H1 (cell line): ENCODE measurements around the gene LAD1. TPM values are rescaled to one million over a fixed set of nuclear protein-coding genes. Genes with fewer than 3 reads are reported as not detected.

ENCODE experiments used
- CTCF ChIA-PET: fragments of 300-600 bp; sonication (Branson Sonifier 250); formaldehyde crosslinking; loops from one replicate; lab custom pipeline; 2021; ENCODE audit not compliant: partially characterized antibody; lab: Charles Lee
- POLR2A ChIA-PET: fragments of 300-600 bp; sonication (Branson Sonifier 250); formaldehyde crosslinking; loops from one replicate; lab custom pipeline; 2021; ENCODE audit warnings: inconsistent platforms; ENCODE audit not compliant: partially characterized antibody; lab: Charles Lee
- DNase-seq, 2 experiments: peaks; one replicate each; pipeline versions ENCODE4 v3.0.0 to v3.0.0-alpha.2; 2010 to 2022; ENCODE audit warnings: low spot score in 2 of 2, low read depth in 1 of 2, mixed read lengths in 1 of 2
- FAIRE-seq: peaks from 2 replicates; lab custom pipeline; 2011; peaks lifted over from hg19 to GRCh38; lab: Jason Lieb, UNC
- H2AFZ ChIP-seq: 2 replicates; pipeline ENCODE4 v1.8.1; 2012; ENCODE audit warnings: low read length, inconsistent platforms
- H2AK5ac ChIP-seq: 2 replicates; pipeline ENCODE4 v1.6.1; 2013; ENCODE audit warnings: low read depth, low read length
- H2BK120ac ChIP-seq: replicated peaks from 2 replicates; pipeline ENCODE3; 2013; ENCODE audit warnings: low read depth, low read length, inconsistent platforms
- H2BK12ac ChIP-seq: 2 replicates; pipeline ENCODE4 v1.6.1; 2013; ENCODE audit warnings: low read depth, low read length
- H2BK15ac ChIP-seq: 2 replicates; pipeline ENCODE4 v1.6.1; 2013; ENCODE audit warnings: low read length
- H2BK20ac ChIP-seq: 2 replicates; pipeline ENCODE4 v1.6.1; 2013; ENCODE audit warnings: low read length
- H2BK5ac ChIP-seq: 2 replicates; pipeline ENCODE4 v1.6.1; 2013; ENCODE audit warnings: low read depth, low read length
- H3K14ac ChIP-seq: 2 replicates; pipeline ENCODE4 v1.6.1; 2013; ENCODE audit warnings: inconsistent platforms; ENCODE audit not compliant: insufficient read length
- H3K18ac ChIP-seq: 2 replicates; pipeline ENCODE4 v1.6.1; 2013; ENCODE audit warnings: low read length; ENCODE audit errors: extremely low read depth
- H3K23ac ChIP-seq: 2 replicates; pipeline ENCODE4 v1.6.1; 2013; ENCODE audit warnings: inconsistent platforms; ENCODE audit not compliant: insufficient read length
- H3K23me2 ChIP-seq: 2 replicates; pipeline ENCODE4 v1.6.1; 2013; ENCODE audit warnings: low read depth, low read length
- H3K27ac ChIP-seq: 2 replicates; pipeline ENCODE4 v1.6.1; 2011; ENCODE audit warnings: low read depth, low read length, inconsistent platforms
- H3K27me3 ChIP-seq, 4 experiments: replicated peaks in 1 of 4; 1 replicate in 1 of 4; 2 replicates in 3 of 4; pipeline versions ENCODE4 v1.6.1 to v1.8.1; 2011 to 2013; ENCODE audit warnings: low read length in 3 of 4, mild to moderate bottlenecking in 3 of 4, inconsistent platforms in 2 of 4, mixed read lengths in 2 of 4, moderate library complexity in 1 of 4; ENCODE audit not compliant: control insufficient read depth in 3 of 4, insufficient read depth in 3 of 4; ENCODE audit errors: extremely low read depth in 1 of 4
- H3K36me3 ChIP-seq, 4 experiments: 2 replicates each; pipeline versions ENCODE4 v1.6.1 to v1.8.1; 2011 to 2013; ENCODE audit warnings: mild to moderate bottlenecking in 4 of 4, low read length in 3 of 4, moderate library complexity in 2 of 4, control low read depth in 1 of 4, inconsistent platforms in 1 of 4; ENCODE audit not compliant: insufficient read depth in 4 of 4, control insufficient read depth in 2 of 4
- H3K4ac ChIP-seq: replicated peaks from 2 replicates; pipeline ENCODE3; 2013; ENCODE audit warnings: low read length, low read depth, mixed read lengths, inconsistent platforms; ENCODE audit not compliant: insufficient read length
- H3K4me1 ChIP-seq, 4 experiments: replicated peaks in 1 of 4; 1 replicate in 1 of 4; 2 replicates in 3 of 4; pipeline versions ENCODE4 v1.6.1 to v1.8.1; 2011 to 2013; ENCODE audit warnings: low read length in 3 of 4, inconsistent platforms in 2 of 4, mixed read lengths in 1 of 4; ENCODE audit not compliant: insufficient read depth in 4 of 4, control insufficient read depth in 3 of 4
- H3K4me2 ChIP-seq, 2 experiments: 2 replicates each; pipeline versions ENCODE4 v1.6.1 to v1.8.1; 2011 to 2013; ENCODE audit warnings: low read depth in 2 of 2, low read length in 2 of 2, control low read depth in 1 of 2, inconsistent platforms in 1 of 2, mild to moderate bottlenecking in 1 of 2; ENCODE audit not compliant: insufficient read depth in 1 of 2
- H3K4me3 ChIP-seq, 4 experiments: fragments of 200-600, 300-600 bp in 1 of 4; sonication (generic), shearing (Covaris generic), sonication (Bioruptor Twin) in 1 of 4; 2 replicates each; pipeline versions ENCODE4 v1.5.1 to v1.8.1; 2011 to 2016; ENCODE audit warnings: low read length in 4 of 4, low read depth in 3 of 4, control low read depth in 2 of 4, inconsistent platforms in 2 of 4, mild to moderate bottlenecking in 2 of 4, mixed read lengths in 1 of 4, moderate library complexity in 1 of 4; ENCODE audit not compliant: insufficient read depth in 2 of 4; ENCODE audit errors: extremely low read depth in 1 of 4
- H3K56ac ChIP-seq: replicated peaks from 2 replicates; pipeline ENCODE3; 2013; ENCODE audit warnings: low read depth, mild to moderate bottlenecking, mixed read lengths, low read length, inconsistent platforms; ENCODE audit not compliant: insufficient read length
- H3K79me1 ChIP-seq: 2 replicates; pipeline ENCODE4 v1.6.1; 2013; ENCODE audit warnings: low read depth, low read length, control low read depth
- H3K79me2 ChIP-seq, 2 experiments: 2 replicates each; pipeline versions ENCODE4 v1.6.1 to v1.8.1; 2012 to 2013; ENCODE audit warnings: low read length in 2 of 2, mild to moderate bottlenecking in 2 of 2, inconsistent platforms in 1 of 2; ENCODE audit not compliant: insufficient read depth in 2 of 2, control insufficient read depth in 1 of 2
- H3K9ac ChIP-seq, 4 experiments: replicated peaks in 1 of 4; 1 replicate in 1 of 4; 2 replicates in 3 of 4; pipeline versions ENCODE4 v1.6.1 to v1.8.1; 2011 to 2013; ENCODE audit warnings: low read depth in 3 of 4, low read length in 3 of 4, control low read depth in 2 of 4, mild to moderate bottlenecking in 2 of 4, moderate library complexity in 2 of 4, inconsistent platforms in 1 of 4; ENCODE audit errors: extremely low read depth in 1 of 4
- H3K9me3 ChIP-seq, 2 experiments: 2 replicates each; pipeline versions ENCODE4 v1.6.1 to v1.8.1; 2012 to 2013; ENCODE audit warnings: mild to moderate bottlenecking in 2 of 2, moderate library complexity in 2 of 2, control low read depth in 1 of 2, inconsistent platforms in 1 of 2, low read depth in 1 of 2, low read length in 1 of 2, mixed read lengths in 1 of 2; ENCODE audit not compliant: insufficient read depth in 2 of 2
- H4K20me1 ChIP-seq, 2 experiments: replicated peaks in 1 of 2; 2 replicates each; pipeline versions ENCODE3 to v1.8.1; 2011 to 2013; ENCODE audit warnings: inconsistent platforms in 2 of 2, low read length in 2 of 2, mild to moderate bottlenecking in 1 of 2; ENCODE audit not compliant: insufficient read depth in 2 of 2, control insufficient read depth in 1 of 2
- H4K5ac ChIP-seq: 2 replicates; pipeline ENCODE4 v1.6.1; 2013; ENCODE audit warnings: low read length, low read depth, mixed read lengths, inconsistent platforms; ENCODE audit not compliant: insufficient read length
- H4K8ac ChIP-seq: 2 replicates; pipeline ENCODE4 v1.8.0; 2013; ENCODE audit warnings: mild to moderate bottlenecking, moderate library complexity, low read length, inconsistent platforms; ENCODE audit not compliant: insufficient read depth; ENCODE audit errors: extremely low read depth
- H4K91ac ChIP-seq: replicated peaks from 2 replicates; pipeline ENCODE3; 2013; ENCODE audit warnings: low read length, mixed read lengths, inconsistent platforms; ENCODE audit not compliant: insufficient read length
- CEBPB ChIP-seq: IDR thresholded peaks from 2 replicates; pipeline ENCODE4 v1.6.1; 2012; ENCODE audit warnings: low read depth, low read length
- CREB1 ChIP-seq: IDR thresholded peaks from 2 replicates; pipeline ENCODE4 v1.6.1; 2012; ENCODE audit warnings: inconsistent platforms
- KDM1A ChIP-seq: fragments of 200-600, 300-600 bp; sonication (generic); IDR thresholded peaks from 2 replicates; pipeline ENCODE4 v1.7.1; 2016; ENCODE audit warnings: mild to moderate bottlenecking, low read length, borderline replicate concordance
- MAX ChIP-seq: IDR thresholded peaks from 2 replicates; pipeline ENCODE4 v1.6.1; 2012; ENCODE audit warnings: inconsistent platforms
- SP2 ChIP-seq: IDR thresholded peaks from 2 replicates; pipeline ENCODE4 v1.6.1; 2012; ENCODE audit warnings: mild to moderate bottlenecking, low read length, inconsistent platforms
- TBP ChIP-seq: IDR thresholded peaks from 2 replicates; pipeline ENCODE4 v1.6.1; 2011; ENCODE audit warnings: low read depth, low read length, improper control_type of control experiment
- TCF12 ChIP-seq: IDR thresholded peaks from 2 replicates; pipeline ENCODE4 v1.6.1; 2011; ENCODE audit warnings: low read depth, mild to moderate bottlenecking, low read length
- WGBS, 2 experiments: shearing (Covaris generic) in 1 of 2; methylation state at CpG; one replicate each; pipeline versions ENCODE4 v1.1.6 to v1.1.7; 2013 to 2015; ENCODE audit warnings: low lambda C conversion rate in 2 of 2, mixed read lengths in 2 of 2, inconsistent platforms in 1 of 2, low coverage in 1 of 2, missing lambda C conversion rate in 1 of 2; ENCODE audit not compliant: insufficient replicate concordance in 2 of 2, insufficient coverage in 1 of 2, insufficient read length in 1 of 2; ENCODE audit errors: extremely low coverage in 1 of 2, missing lambda C conversion rate in 1 of 2; 5-methylcytosine and 5-hydroxymethylcytosine counted together
- polyA plus RNA-seq, 7 experiments: library from polyadenylated mRNA; depleted of rRNA in 3 of 7; stranded (reverse) in 5 of 7; unstranded in 2 of 7; fragments of >200 nt in 5 of 7; fragments of 200-250 nt in 2 of 7; gene quantifications; 1 replicate in 5 of 7; 2 replicates in 1 of 7; 4 replicates in 1 of 7; pipeline versions ENCODE4 v1.2.1 to v1.2.3, GENCODE V29; 2011 to 2013; ENCODE audit warnings: missing spikeins in 2 of 7, mixed read lengths in 2 of 7
- total RNA-seq: library from RNA; stranded (reverse); fragmentation: NEBNext Ultra II Directional; extraction: Animal tissue kit (Norgen Biotek cat#: 25700); gene quantifications from 2 replicates; pipeline ENCODE4 v1.2.1, GENCODE V29; 2021

LAD1 gene
- total and polyA plus RNA-seq, 2 of the 8 experiments (the other 6 are each of a cell fraction or from before 2014, with no cell fraction given): 9.3 to 32.8 TPM

- H3K36me3 ChIP-seq: no peaks in the 10 kb centered on the region
- TF ChIP-seq TBP: no peak
- TF ChIP-seq CEBPB: no peak
- TF ChIP-seq CREB1: no peak
- TF ChIP-seq TCF12: no peak
- no peak for TF ChIP-seq KDM1A
- TF ChIP-seq SP2: no peak
- no peak for TF ChIP-seq MAX
- H3K9me3 ChIP-seq: no peaks in the 10 kb centered on the region
- no peak overlapping the region for H3K14ac ChIP-seq
- H3K18ac ChIP-seq: no peak overlapping the region
- no peak overlapping the region; a peak in 2 of 4 replicates for H3K4me2 ChIP-seq
- no peak overlapping the region for H2AK5ac ChIP-seq
- no peak overlapping the region for H4K91ac ChIP-seq
- no peak overlapping the region for H2BK120ac ChIP-seq
- H4K5ac ChIP-seq: no peak overlapping the region
- H2AFZ ChIP-seq: no peak overlapping the region
- 59% methylated on average over 3 of the region's 3 CpGs; no CpG with 5 or more reads in 1 of the 2 experiments for WGBS, 2 experiments
- peaks cover 7% of the 10 kb centered on the region; the same call in 1 of the 2 replicates for H3K23me2 ChIP-seq
- peaks cover 0 to 3% of the 10 kb centered on the region in 2 experiments; a peak in 1 of 4 replicates for H3K79me2 ChIP-seq
- peaks cover 0 to 4% of the 10 kb centered on the region in 2 experiments for H4K20me1 ChIP-seq
- no peak overlapping the region for H3K23ac ChIP-seq
- H3K27ac ChIP-seq: no peak overlapping the region
- H3K9ac ChIP-seq: no peak overlapping the region
- no peak overlapping the region for H3K4ac ChIP-seq
- DNase-seq (no peak), FAIRE-seq (no peak)
- no peak overlapping the region for H2BK15ac ChIP-seq
- no peak overlapping the region; the same call in 1 of the 2 replicates for H2BK12ac ChIP-seq
- ChIA-PET CTCF (interaction anchor here (0.6 to 15.3 kb wide), 13 partner anchors 12 to 611 kb away, joined by 3 to 268 read pairs (median 4); partner anchors contain the start of gene TNNT2), POLR2A (interaction anchor here (0.7 to 2.0 kb wide), 6 partner anchors 8 to 18 kb away, joined by 3 to 8 read pairs (median 4); partner anchors contain the start of gene TNNT2)
- peaks cover 6 to 22% (median 14%) of the 10 kb centered on the region in 4 experiments for H3K4me1 ChIP-seq
- H2BK5ac ChIP-seq: no peak overlapping the region
- no peak overlapping the region for H3K56ac ChIP-seq
- H4K8ac ChIP-seq: no peak overlapping the region
- H3K27me3 ChIP-seq: peaks cover 0 to under 1% (median under 1%) of the 10 kb centered on the region in 4 experiments; a peak in 4 of 7 replicates
- H3K79me1 ChIP-seq: peaks cover 7% of the 10 kb centered on the region
- no peak overlapping the region for H3K4me3 ChIP-seq
- H2BK20ac ChIP-seq: no peak overlapping the region
Observed at GRCh38 chr1:201394591-201394990, 4.5 kb downstream of the LAD1 start.
